Stomach (tissue), 4 donors: Measurements from ENCODE around the gene TUBA1B.

Experiments used
- CTCF ChIP-seq, 7 experiments: fragments of 450-650 bp in 4 of 7; fragments of 200-600 bp in 3 of 7; sonication (generic) in 3 of 7; IDR thresholded peaks; one replicate each; pipeline ENCODE4 v1.5.1; 2016 to 2019; ENCODE audit warnings: antibody characterized with exemption in 7 of 7, control low read depth in 2 of 7, mild to moderate bottlenecking in 1 of 7
- EP300 ChIP-seq: sonication (generic); formaldehyde crosslinking; IDR thresholded peaks from one replicate; pipeline ENCODE4 v1.6.1; 2017; ENCODE audit warnings: antibody characterized with exemption
- POLR2AphosphoS5 ChIP-seq, 3 donors: sonication (generic); formaldehyde crosslinking; IDR thresholded peaks; one replicate each; pipeline ENCODE4 v1.6.1; 2016; ENCODE audit warnings: antibody characterized with exemption in 3 of 3

DNA sequence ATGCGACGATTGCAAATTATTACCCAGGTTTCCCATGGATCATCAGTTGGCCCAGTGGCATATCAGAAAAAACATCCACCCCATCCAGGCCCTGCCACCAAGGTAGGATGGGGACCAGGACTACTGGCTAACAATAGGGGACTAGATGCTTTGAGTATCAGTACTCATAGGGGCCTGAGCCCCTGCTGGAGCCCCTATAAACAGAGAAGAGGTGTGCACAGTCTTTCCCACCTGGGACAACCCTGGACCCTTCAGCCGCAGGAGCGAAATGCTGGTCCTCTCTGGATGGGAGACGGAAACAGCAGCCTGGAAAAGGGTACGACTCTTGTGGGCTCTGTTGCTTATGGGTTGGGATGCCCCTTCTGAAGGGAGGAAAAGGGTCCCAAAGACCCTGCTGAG, 42.3 kb downstream of the TUBA1B start:
- TF ChIP-seq CTCF (IDR thresholded peaks at IDR 0.05) (no peak), EP300 (no peak), POLR2AphosphoS5 (IDR thresholded peaks at IDR 0.05) (no peak)
